Measurements from ENCODE around the gene RASL11A. TPM values are rescaled to one million over a fixed set of nuclear protein-coding genes. Genes with fewer than 3 reads are reported as not detected.

The RASL11A gene
- total RNA-seq, 1 donor from 2014 or later = 5.3 TPM

DNA sequence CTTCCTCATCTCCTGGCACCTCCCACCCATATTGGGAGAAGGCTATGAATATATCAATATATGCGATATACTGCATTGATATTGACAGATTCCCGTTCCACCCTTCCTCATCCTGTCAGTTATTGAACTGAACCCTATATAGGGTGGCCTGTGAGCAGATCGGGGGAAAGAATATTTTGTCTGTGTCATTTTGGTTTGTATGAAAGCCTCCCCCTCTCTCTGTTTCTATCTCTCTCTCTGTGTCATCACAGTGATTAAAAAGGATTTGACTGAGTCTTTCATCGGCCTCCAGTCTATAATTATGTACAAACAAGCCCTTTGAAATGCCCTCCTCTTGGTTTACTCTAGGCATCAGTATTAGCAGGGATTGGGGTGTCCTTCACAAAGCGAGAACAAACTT is 35.7 kb downstream of the RASL11A start:
- Histone ChIP-seq H3K4me3 (no peak overlapping the region), H3K27ac (replicated peaks) (no peak overlapping the region)
- intact Hi-C loops (cut with micrococcal nuclease) = no loop called here

GRCh38 chr13:27308941-27309340 is 38.3 kb downstream of the RASL11A start:
- Histone ChIP-seq H3K4me1 (no peaks in the 10 kb centered on the region), H3K4me3 (no peak overlapping the region), H3K9me3 (replicated peaks) (no peaks in the 10 kb centered on the region), H3K36me3 (no peaks in the 10 kb centered on the region), H3K27ac (replicated peaks) (no peak overlapping the region), H3K27me3 (ENCODE audit: low read depth) (peaks cover 10% of the 10 kb centered on the region)
- DNase-seq = no peak
- TF ChIP-seq, protein P1, sequence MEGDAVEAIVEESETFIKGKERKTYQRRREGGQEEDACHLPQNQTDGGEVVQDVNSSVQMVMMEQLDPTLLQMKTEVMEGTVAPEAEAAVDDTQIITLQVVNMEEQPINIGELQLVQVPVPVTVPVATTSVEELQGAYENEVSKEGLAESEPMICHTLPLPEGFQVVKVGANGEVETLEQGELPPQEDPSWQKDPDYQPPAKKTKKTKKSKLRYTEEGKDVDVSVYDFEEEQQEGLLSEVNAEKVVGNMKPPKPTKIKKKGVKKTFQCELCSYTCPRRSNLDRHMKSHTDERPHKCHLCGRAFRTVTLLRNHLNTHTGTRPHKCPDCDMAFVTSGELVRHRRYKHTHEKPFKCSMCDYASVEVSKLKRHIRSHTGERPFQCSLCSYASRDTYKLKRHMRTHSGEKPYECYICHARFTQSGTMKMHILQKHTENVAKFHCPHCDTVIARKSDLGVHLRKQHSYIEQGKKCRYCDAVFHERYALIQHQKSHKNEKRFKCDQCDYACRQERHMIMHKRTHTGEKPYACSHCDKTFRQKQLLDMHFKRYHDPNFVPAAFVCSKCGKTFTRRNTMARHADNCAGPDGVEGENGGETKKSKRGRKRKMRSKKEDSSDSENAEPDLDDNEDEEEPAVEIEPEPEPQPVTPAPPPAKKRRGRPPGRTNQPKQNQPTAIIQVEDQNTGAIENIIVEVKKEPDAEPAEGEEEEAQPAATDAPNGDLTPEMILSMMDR (IDR thresholded peaks at IDR 0.05; ENCODE audit: borderline replicate concordance) = no peak
- intact Hi-C loops (cut with micrococcal nuclease) = no loop called here

More for the DNA sequence above, 35.7 kb downstream of the RASL11A start:
- TF ChIP-seq, protein P1 (IDR thresholded peaks at IDR 0.05; ENCODE audit: borderline replicate concordance) = no peak
- no peak for DNase-seq
- Histone ChIP-seq H3K4me1 (no peaks in the 10 kb centered on the region), H3K36me3 (no peaks in the 10 kb centered on the region), H3K27me3 (ENCODE audit: low read depth) (peaks cover 10% of the 10 kb centered on the region), H3K9me3 (replicated peaks) (no peaks in the 10 kb centered on the region)

DNA sequence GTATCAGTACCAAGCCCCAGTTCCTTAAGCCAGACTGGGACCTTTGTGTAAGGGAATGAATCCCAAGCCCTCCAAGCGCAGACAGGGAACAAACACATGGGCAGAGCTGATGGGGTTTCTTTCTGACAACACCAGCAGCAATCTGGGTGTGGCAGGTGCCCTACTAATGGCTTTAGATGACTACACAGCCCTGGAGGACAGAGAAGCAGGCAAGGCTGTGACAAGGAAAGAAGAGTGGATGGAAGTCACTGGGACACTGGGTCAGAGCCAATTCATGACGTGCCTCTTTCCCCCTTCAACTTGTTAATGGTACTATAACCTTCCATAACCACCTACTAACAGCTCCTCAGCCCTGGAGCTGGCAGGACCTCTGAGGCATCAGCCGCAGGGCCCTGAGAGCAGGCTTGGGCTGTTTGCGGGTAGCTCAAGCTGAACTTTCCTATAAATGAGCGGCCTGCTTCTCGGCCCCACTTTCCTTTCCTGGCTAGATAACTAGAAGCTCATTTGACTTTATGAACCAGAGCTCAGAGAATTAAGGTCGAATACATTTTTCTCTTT is 38.9 kb downstream of the RASL11A start:
- TF ChIP-seq, protein P1 (IDR thresholded peaks at IDR 0.05; ENCODE audit: borderline replicate concordance) = no peak
- no peak overlapping the region for H3K4me3 ChIP-seq
- H3K36me3 ChIP-seq = no peaks in the 10 kb centered on the region
- intact Hi-C loops (cut with micrococcal nuclease) = no loop called here
- no peak for DNase-seq
- no peaks in the 10 kb centered on the region for H3K4me1 ChIP-seq
- H3K9me3 ChIP-seq (replicated peaks) = no peaks in the 10 kb centered on the region
- H3K27me3 ChIP-seq (ENCODE audit: low read depth) = peaks cover 10% of the 10 kb centered on the region
- no peak overlapping the region for H3K27ac ChIP-seq (replicated peaks)

- Histone ChIP-seq H3K36me3 (no peaks in the 10 kb centered on the region), H3K27me3 (ENCODE audit: low read depth) (peaks cover 15% of the 10 kb centered on the region), H3K27ac (replicated peaks) (no peak overlapping the region), H3K4me3 (no peak overlapping the region), H3K9me3 (replicated peaks) (no peaks in the 10 kb centered on the region), H3K4me1 (no peaks in the 10 kb centered on the region)
- TF ChIP-seq, protein P1 (IDR thresholded peaks at IDR 0.05; ENCODE audit: borderline replicate concordance) = no peak
- intact Hi-C loops (cut with micrococcal nuclease) = no loop called here
- DNase-seq = no peak
Measured at GRCh38 chr13:27309967-27310598, 39.5 kb downstream of the RASL11A start.

GRCh38 chr13:27310946-27311345 is 40.3 kb downstream of the RASL11A start:
- no peak overlapping the region for H3K4me3 ChIP-seq
- DNase-seq = no peak
- TF ChIP-seq, protein P1 (IDR thresholded peaks at IDR 0.05; ENCODE audit: borderline replicate concordance) = no peak
- no peaks in the 10 kb centered on the region for H3K4me1 ChIP-seq
- no peaks in the 10 kb centered on the region for H3K9me3 ChIP-seq (replicated peaks)
- H3K27ac ChIP-seq (replicated peaks) = no peak overlapping the region
- H3K27me3 ChIP-seq (ENCODE audit: low read depth) = peaks cover 24% of the 10 kb centered on the region
- intact Hi-C loops (cut with micrococcal nuclease) = no loop called here
- no peaks in the 10 kb centered on the region for H3K36me3 ChIP-seq
